Stromal cell of bone marrow (primary cell): ENCODE measurements around the gene BBS9.
"Not testable (repeated sequence)": the region's sequence is repeated elsewhere in the genome, so short reads cannot be mapped to it uniquely, and the experiment has no call there.

ENCODE experiments used
- DNase-seq: peaks from one replicate; pipeline ENCODE4 v3.0.0-alpha.2; 2012; ENCODE audit warnings: low read depth

BBS9 gene

GRCh38 chr7:33276729-33277128, 147.4 kb downstream of the BBS9 start:
- no peak for DNase-seq

- DNase-seq: no peak
Observed at GRCh38 chr7:33278095-33278494, 148.7 kb downstream of the BBS9 start.

- DNase-seq: no peak
Observed at GRCh38 chr7:33286501-33286900, 157.1 kb downstream of the BBS9 start.

- DNase-seq: no peak
Observed at GRCh38 chr7:33287738-33288137, 158.4 kb downstream of the BBS9 start.

GRCh38 chr7:33298848-33299247, 169.5 kb downstream of the BBS9 start:
- no peak for DNase-seq

- DNase-seq: no peak
Observed at GRCh38 chr7:33299425-33299824, 170.1 kb downstream of the BBS9 start.

- DNase-seq: no peak
Observed at GRCh38 chr7:33300131-33300530, 170.8 kb downstream of the BBS9 start.

- no peak for DNase-seq
Observed at GRCh38 chr7:33300742-33301141, 171.4 kb downstream of the BBS9 start.

- not testable (repeated sequence) for DNase-seq
Observed at GRCh38 chr7:33303978-33304557, 174.7 kb downstream of the BBS9 start.

- no peak for DNase-seq
Observed at GRCh38 chr7:33307205-33307604, 177.8 kb downstream of the BBS9 start.

- DNase-seq: no peak
Observed at GRCh38 chr7:33310546-33310945, 181.2 kb downstream of the BBS9 start.

- peak; percentile 12 for DNase-seq
Observed at GRCh38 chr7:33325754-33326484, 196.6 kb downstream of the BBS9 start.

GRCh38 chr7:33326485-33326848, 197.1 kb downstream of the BBS9 start:
- no peak for DNase-seq

GRCh38 chr7:33327427-33327826, 198.1 kb downstream of the BBS9 start:
- no peak for DNase-seq

GRCh38 chr7:33334349-33334748, 205.0 kb downstream of the BBS9 start:
- no peak for DNase-seq

- DNase-seq: no peak
Observed at GRCh38 chr7:33336820-33337219, 207.5 kb downstream of the BBS9 start.

- DNase-seq: peak; percentile 11
Observed at GRCh38 chr7:33339074-33339790, 209.9 kb downstream of the BBS9 start.

GRCh38 chr7:33346055-33346454, 216.7 kb downstream of the BBS9 start:
- no peak for DNase-seq

- DNase-seq: no peak
Observed at GRCh38 chr7:33350577-33350976, 221.2 kb downstream of the BBS9 start.

GRCh38 chr7:33351709-33352108, 222.3 kb downstream of the BBS9 start:
- DNase-seq: no peak

GRCh38 chr7:33354201-33354600, 224.8 kb downstream of the BBS9 start:
- no peak for DNase-seq

- DNase-seq: no peak
Observed at GRCh38 chr7:33355386-33355785, 226.0 kb downstream of the BBS9 start.

GRCh38 chr7:33356336-33356735, 227.0 kb downstream of the BBS9 start:
- DNase-seq: no peak
